K562 (cell line): Measurements from ENCODE around the gene FMNL2. TPM values are rescaled to one million over a fixed set of nuclear protein-coding genes. Genes with fewer than 3 reads are reported as not detected.

Experiments
- ATAC-seq: fragments of 200-7000 bp; cut with Tn5 transposase; 3 replicates; pipeline ENCODE4 v1.9.1; 2020; ENCODE audit warnings: moderate library complexity
- BruUV-seq: library from RNA; stranded (reverse); fragments of 400-500 nt; replicated peaks from 2 replicates; lab custom pipeline; 2021; lab: Mats Ljungman, UMichigan
- CTCF ChIA-PET: fragments of 300-600 bp; formaldehyde crosslinking; extraction: SDS; loops from one replicate; lab custom pipeline; 2021; ENCODE audit warnings: low intra/inter-chr PET ratio; lab: Yijun Ruan, JAX
- POLR2A ChIA-PET: fragments of 300-600, 350-650 bp; sonication (Branson Sonifier 250); formaldehyde crosslinking; extraction: SDS; loops from one replicate; lab custom pipeline; 2021; ENCODE audit warnings: antibody characterized with exemption, inconsistent platforms; lab: Yijun Ruan, JAX
- DNase-seq, 4 experiments: peaks; one replicate each; pipeline versions ENCODE4 v3.0.0 to v3.0.0-alpha.2; 2011 to 2018; ENCODE audit warnings: low spot score in 3 of 4, mixed read lengths in 3 of 4; ENCODE audit errors: extremely low read depth in 1 of 4
- FAIRE-seq: peaks from 2 replicates; lab custom pipeline; 2011; peaks lifted over from hg19 to GRCh38; lab: Jason Lieb, UNC
- H2AFZ ChIP-seq: 2 replicates; pipeline ENCODE4 v1.6.0; 2011; ENCODE audit warnings: low read depth, low read length, control low read depth, inconsistent platforms
- H3K27ac ChIP-seq: fragments of 200-600 bp; 3 replicates; pipeline ENCODE4 v1.8.0; 2011; ENCODE audit warnings: low read depth, mild to moderate bottlenecking, control low read depth, inconsistent platforms, low read length, moderate library complexity, mixed read lengths; ENCODE audit errors: extremely low read depth
- H3K27me3 ChIP-seq, 2 experiments: fragments of 300-600 bp in 1 of 2; 2 replicates in 1 of 2; 3 replicates in 1 of 2; pipeline versions ENCODE4 v1.6.0 to v1.8.0; 2011; ENCODE audit warnings: inconsistent platforms in 2 of 2, low read length in 2 of 2, mild to moderate bottlenecking in 1 of 2, mixed read lengths in 1 of 2, moderate library complexity in 1 of 2; ENCODE audit not compliant: control insufficient read depth in 2 of 2, insufficient read depth in 2 of 2
- H3K36me3 ChIP-seq: fragments of 300-600 bp; 3 replicates; pipeline ENCODE4 v1.8.0; 2011; ENCODE audit warnings: mild to moderate bottlenecking, low read length, inconsistent platforms; ENCODE audit not compliant: control insufficient read depth, insufficient read depth
- H3K4me1 ChIP-seq, 2 experiments: fragments of 200-600 bp in 1 of 2; replicated peaks in 1 of 2; 2 replicates in 1 of 2; 3 replicates in 1 of 2; pipeline versions ENCODE4 v1.5.1 to v1.8.0; 2011; ENCODE audit warnings: inconsistent platforms in 2 of 2, low read length in 2 of 2, mild to moderate bottlenecking in 1 of 2, mixed read lengths in 1 of 2, moderate library complexity in 1 of 2; ENCODE audit not compliant: control insufficient read depth in 2 of 2, insufficient read depth in 2 of 2
- H3K4me2 ChIP-seq: 2 replicates; pipeline ENCODE4 v1.6.1; 2011; ENCODE audit warnings: low read length, control low read depth, inconsistent platforms, mixed read lengths; ENCODE audit not compliant: insufficient read depth
- H3K4me3 ChIP-seq: fragments of 200-600 bp; sonication (generic), shearing (Covaris generic); 2 replicates; pipeline ENCODE4 v1.5.1; 2016; ENCODE audit warnings: control low read depth, inconsistent platforms
- H3K79me2 ChIP-seq: fragments of 200-600 bp; 3 replicates; pipeline ENCODE4 v1.8.0; 2011; ENCODE audit warnings: low read length, inconsistent platforms; ENCODE audit not compliant: control insufficient read depth, insufficient read depth
- H3K9ac ChIP-seq, 2 experiments: 2 replicates each; pipeline versions ENCODE4 v1.6.0 to v1.6.1; 2011; ENCODE audit warnings: low read depth in 2 of 2, low read length in 2 of 2, control low read depth in 1 of 2, inconsistent platforms in 1 of 2, mild to moderate bottlenecking in 1 of 2, mixed read lengths in 1 of 2; ENCODE audit not compliant: insufficient read depth in 1 of 2
- H3K9me1 ChIP-seq: one replicate; pipeline ENCODE4 v1.6.0; 2011; ENCODE audit warnings: inconsistent platforms, mild to moderate bottlenecking, low read length, moderate library complexity; ENCODE audit not compliant: control insufficient read depth, insufficient read depth
- H3K9me3 ChIP-seq: replicated peaks from 2 replicates; pipeline ENCODE4 v1.5.1; 2011; ENCODE audit warnings: low read depth, low read length, inconsistent platforms; ENCODE audit not compliant: control insufficient read depth, insufficient read depth
- H4K20me1 ChIP-seq: replicated peaks from 2 replicates; pipeline ENCODE4 v1.6.1; 2011; ENCODE audit warnings: low read length, inconsistent platforms, mixed read lengths; ENCODE audit not compliant: control insufficient read depth, insufficient read depth
- E2F3 ChIP-seq: fragments of 250-450 bp; sonication (Bioruptor Pico); IDR thresholded peaks from 2 replicates; pipeline ENCODE4 v1.4.0; 2020; ENCODE audit warnings: mild to moderate bottlenecking
- ELF2 ChIP-seq: fragments of 250-450 bp; sonication (Bioruptor Pico); IDR thresholded peaks from 2 replicates; pipeline ENCODE4 v1.5.0; 2021; ENCODE audit warnings: mild to moderate bottlenecking
- HNRNPUL1 ChIP-seq: fragments of 200-400 bp; formaldehyde crosslinking; IDR thresholded peaks from 2 replicates; pipeline ENCODE4 v1.6.1; 2017; ENCODE audit warnings: low read length
- RAD21 ChIP-seq, 2 experiments: fragments of 250-450 bp in 1 of 2; fragments of 450-650 bp in 1 of 2; sonication (Bioruptor Pico) in 1 of 2; formaldehyde crosslinking in 1 of 2; IDR thresholded peaks in 1 of 2; conservative IDR thresholded peaks in 1 of 2; 2 replicates each; pipeline versions ENCODE4 v1.4.0 to v1.8.0; 2020 to 2022; ENCODE audit warnings: mild to moderate bottlenecking in 2 of 2, moderate library complexity in 1 of 2
- ZNF764 ChIP-seq: fragments of 250-450 bp; sonication (Bioruptor Pico); IDR thresholded peaks from 2 replicates; pipeline ENCODE4 v1.4.0; 2020; ENCODE audit warnings: low read depth, mild to moderate bottlenecking, moderate library complexity
- WGBS: fragments of 100-300 bp; shearing (Covaris generic); methylation state at CpG from one replicate; pipeline ENCODE4 v1.1.6; 2016; ENCODE audit warnings: low coverage, mixed read lengths; ENCODE audit not compliant: insufficient coverage; ENCODE audit errors: missing lambda C conversion rate; 5-methylcytosine and 5-hydroxymethylcytosine counted together
- in situ Hi-C: fragments of 300-500 bp; cut with MboI; formaldehyde crosslinking; loops from 4 replicates; pipeline ENCODE4 v1.15.0; 2018; ENCODE audit warnings: inconsistent platforms, mixed read lengths
- intact Hi-C: fragments of 100-400 bp; cut with micrococcal nuclease; formaldehyde crosslinking; loops from 2 replicates; pipeline ENCODE4 v1.14.2; 2022
- polyA plus RNA-seq, 8 experiments: library from polyadenylated mRNA; depleted of rRNA in 4 of 8; stranded (reverse) in 5 of 8; unstranded in 3 of 8; fragments of >200 nt; fragmentation: Nextera tagmentation in 2 of 8; fragmentation: Illumina TruSeq in 1 of 8; extraction: Ambion mirVana in 2 of 8; extraction: Trizol in 1 of 8; gene quantifications; 2 replicates each; pipeline versions ENCODE4 v1.2.1 to v1.2.3, GENCODE V29; 2011 to 2014; ENCODE audit warnings: inconsistent platforms in 1 of 8, missing spikeins in 1 of 8
- total RNA-seq, 7 experiments: library from RNA; depleted of rRNA in 6 of 7; stranded (reverse); fragments of >200 nt in 6 of 7; fragmentation: Illumina TruSeq in 2 of 7; extraction: Trizol in 2 of 7; gene quantifications; 2 replicates each; pipeline versions ENCODE4 v1.2.1 to v1.2.3, GENCODE V29; 2011 to 2021; ENCODE audit warnings: low replicate concordance in 1 of 7
- TF ChIP-seq, protein P1 (sequence below), 3 experiments: IDR thresholded peaks in 2 of 3; conservative IDR thresholded peaks in 1 of 3; 2 replicates each; pipeline ENCODE4 v1.5.1; 2011 to 2012; ENCODE audit warnings: low read length in 3 of 3, mild to moderate bottlenecking in 3 of 3, control low read depth in 2 of 3, improper control_type of control experiment in 1 of 3, inconsistent platforms in 1 of 3, low read depth in 1 of 3, mixed read lengths in 1 of 3, moderate library complexity in 1 of 3; ENCODE audit not compliant: insufficient read depth in 2 of 3
- TF ChIP-seq, protein P2 (sequence below), 2 experiments: fragments of 450-650 bp; formaldehyde crosslinking in 1 of 2; IDR thresholded peaks; 2 replicates each; pipeline versions ENCODE4 v1.4.0 to v1.6.1; 2014 to 2020; ENCODE audit warnings: mild to moderate bottlenecking in 2 of 2, borderline replicate concordance in 1 of 2, low read depth in 1 of 2

FMNL2 gene
- total and polyA plus RNA-seq, 9 of the 15 experiments (the other 6 are each of a cell fraction or from before 2014, with no cell fraction given), result 0.15 to 0.49 (median 0.24) TPM; not detected in 1

DNA sequence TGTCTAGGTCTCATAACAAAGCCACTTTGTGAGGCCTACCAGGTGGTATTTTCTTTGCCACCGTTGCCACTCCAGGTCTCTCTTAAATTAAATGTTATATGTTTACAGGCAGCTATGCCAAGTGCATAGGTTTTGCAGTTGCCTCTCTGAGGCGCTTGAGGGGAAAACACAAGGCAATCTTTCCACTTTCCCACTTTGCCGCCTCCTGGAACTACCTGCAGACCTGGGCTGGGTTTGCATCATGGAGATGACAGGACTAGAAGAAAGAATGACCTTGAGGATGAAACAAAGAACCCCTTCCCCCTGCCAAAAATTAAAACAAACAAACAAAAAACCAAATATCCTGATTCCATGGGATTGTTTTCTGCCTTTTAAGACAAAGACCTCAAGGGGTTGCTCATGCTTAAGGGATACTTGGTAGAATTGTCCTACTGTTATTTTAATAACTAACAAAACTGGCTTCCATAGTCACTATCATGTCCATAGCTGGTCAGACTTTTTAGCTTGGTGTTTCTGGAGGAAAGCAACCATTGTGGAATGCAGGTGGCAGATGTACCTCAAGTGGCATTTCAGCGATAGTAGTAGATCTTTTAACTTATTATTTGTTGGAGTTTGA lies 222.4 kb downstream of the FMNL2 start:
- H3K9ac ChIP-seq, result no peak overlapping the region
- H2AFZ ChIP-seq, result no peak overlapping the region
- ChIA-PET CTCF (interaction anchor here (1.1 kb wide), 1 partner anchor 70 kb away, joined by 4 read pairs; no protein-coding TSS in a partner anchor), POLR2A (interaction anchor here (1.5 to 1.6 kb wide), 2 partner anchors 18 to 26 kb away, joined by 3 to 6 read pairs; no protein-coding TSS in a partner anchor)
- H3K27ac ChIP-seq, result no peak overlapping the region
- no peaks in the 10 kb centered on the region for H3K9me1 ChIP-seq
- no TSS peak for BruUV-seq
- TF ChIP-seq RAD21 (CRISPR knock-in tag; conservative IDR thresholded peaks at IDR 0.05 in 1 of 2, IDR thresholded peaks at IDR 0.05 in 1 of 2) (peak; percentile 41 to 58; a peak in 3 of 4 replicates), HNRNPUL1 (no peak), ELF2 (CRISPR knock-in tag) (no peak), ZNF764 (CRISPR knock-in tag) (no peak), E2F3 (CRISPR knock-in tag) (no peak)
- TF ChIP-seq, protein P1, sequence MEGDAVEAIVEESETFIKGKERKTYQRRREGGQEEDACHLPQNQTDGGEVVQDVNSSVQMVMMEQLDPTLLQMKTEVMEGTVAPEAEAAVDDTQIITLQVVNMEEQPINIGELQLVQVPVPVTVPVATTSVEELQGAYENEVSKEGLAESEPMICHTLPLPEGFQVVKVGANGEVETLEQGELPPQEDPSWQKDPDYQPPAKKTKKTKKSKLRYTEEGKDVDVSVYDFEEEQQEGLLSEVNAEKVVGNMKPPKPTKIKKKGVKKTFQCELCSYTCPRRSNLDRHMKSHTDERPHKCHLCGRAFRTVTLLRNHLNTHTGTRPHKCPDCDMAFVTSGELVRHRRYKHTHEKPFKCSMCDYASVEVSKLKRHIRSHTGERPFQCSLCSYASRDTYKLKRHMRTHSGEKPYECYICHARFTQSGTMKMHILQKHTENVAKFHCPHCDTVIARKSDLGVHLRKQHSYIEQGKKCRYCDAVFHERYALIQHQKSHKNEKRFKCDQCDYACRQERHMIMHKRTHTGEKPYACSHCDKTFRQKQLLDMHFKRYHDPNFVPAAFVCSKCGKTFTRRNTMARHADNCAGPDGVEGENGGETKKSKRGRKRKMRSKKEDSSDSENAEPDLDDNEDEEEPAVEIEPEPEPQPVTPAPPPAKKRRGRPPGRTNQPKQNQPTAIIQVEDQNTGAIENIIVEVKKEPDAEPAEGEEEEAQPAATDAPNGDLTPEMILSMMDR (IDR thresholded peaks at IDR 0.05 in 2 of 3, conservative IDR thresholded peaks at IDR 0.05 in 1 of 3; ENCODE audit: insufficient read depth in 2 of 3, low read depth in 1 of 3, low read length in 3 of 3), result peak in 1 of 3 experiments; percentile 56; a peak in 3 of 6 replicates
- TF ChIP-seq, protein P2, sequence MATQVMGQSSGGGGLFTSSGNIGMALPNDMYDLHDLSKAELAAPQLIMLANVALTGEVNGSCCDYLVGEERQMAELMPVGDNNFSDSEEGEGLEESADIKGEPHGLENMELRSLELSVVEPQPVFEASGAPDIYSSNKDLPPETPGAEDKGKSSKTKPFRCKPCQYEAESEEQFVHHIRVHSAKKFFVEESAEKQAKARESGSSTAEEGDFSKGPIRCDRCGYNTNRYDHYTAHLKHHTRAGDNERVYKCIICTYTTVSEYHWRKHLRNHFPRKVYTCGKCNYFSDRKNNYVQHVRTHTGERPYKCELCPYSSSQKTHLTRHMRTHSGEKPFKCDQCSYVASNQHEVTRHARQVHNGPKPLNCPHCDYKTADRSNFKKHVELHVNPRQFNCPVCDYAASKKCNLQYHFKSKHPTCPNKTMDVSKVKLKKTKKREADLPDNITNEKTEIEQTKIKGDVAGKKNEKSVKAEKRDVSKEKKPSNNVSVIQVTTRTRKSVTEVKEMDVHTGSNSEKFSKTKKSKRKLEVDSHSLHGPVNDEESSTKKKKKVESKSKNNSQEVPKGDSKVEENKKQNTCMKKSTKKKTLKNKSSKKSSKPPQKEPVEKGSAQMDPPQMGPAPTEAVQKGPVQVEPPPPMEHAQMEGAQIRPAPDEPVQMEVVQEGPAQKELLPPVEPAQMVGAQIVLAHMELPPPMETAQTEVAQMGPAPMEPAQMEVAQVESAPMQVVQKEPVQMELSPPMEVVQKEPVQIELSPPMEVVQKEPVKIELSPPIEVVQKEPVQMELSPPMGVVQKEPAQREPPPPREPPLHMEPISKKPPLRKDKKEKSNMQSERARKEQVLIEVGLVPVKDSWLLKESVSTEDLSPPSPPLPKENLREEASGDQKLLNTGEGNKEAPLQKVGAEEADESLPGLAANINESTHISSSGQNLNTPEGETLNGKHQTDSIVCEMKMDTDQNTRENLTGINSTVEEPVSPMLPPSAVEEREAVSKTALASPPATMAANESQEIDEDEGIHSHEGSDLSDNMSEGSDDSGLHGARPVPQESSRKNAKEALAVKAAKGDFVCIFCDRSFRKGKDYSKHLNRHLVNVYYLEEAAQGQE (IDR thresholded peaks at IDR 0.05; ENCODE audit: borderline replicate concordance), result peak; percentile 14; the same call in 1 of the 2 replicates
- TF ChIP-seq, protein P2 (CRISPR knock-in tag; IDR thresholded peaks at IDR 0.05; ENCODE audit: low read depth), result no peak
- no peaks in the 10 kb centered on the region for H3K4me1 ChIP-seq
- peaks cover 2 to 5% of the 10 kb centered on the region in 2 experiments; a peak in 3 of 5 replicates for H3K27me3 ChIP-seq
- no peak for ATAC-seq
- DNase-seq, result no peak
- H3K79me2 ChIP-seq, result no peaks in the 10 kb centered on the region
- no peaks in the 10 kb centered on the region for H3K9me3 ChIP-seq
- intact Hi-C loops, result no loop called here
- H3K36me3 ChIP-seq, result no peaks in the 10 kb centered on the region
- H4K20me1 ChIP-seq, result no peaks in the 10 kb centered on the region
- 2% methylated on average over 4 of the region's 4 CpGs for WGBS
- no peak overlapping the region for H3K4me2 ChIP-seq
- in situ Hi-C loops, result no loop called here
- no peak overlapping the region for H3K4me3 ChIP-seq
- peak; percentile 26 for FAIRE-seq
